ENCODE measurements around the gene CCDC85C. TPM values are rescaled to one million over a fixed set of nuclear protein-coding genes. Genes with fewer than 3 reads are reported as not detected.

The CCDC85C gene
- total RNA-seq, 1 experiment from 2014 or later, result 35.8 TPM

GRCh38 chr14:99515301-99516155 is 88.5 kb downstream of the CCDC85C start (continued):
- no peak for TF ChIP-seq PREB (CRISPR knock-in tag; IDR thresholded peaks at IDR 0.05; ENCODE audit: borderline replicate concordance)
- no peak for TF ChIP-seq ZNF317 (CRISPR knock-in tag; IDR thresholded peaks at IDR 0.05; ENCODE audit: borderline replicate concordance, low read depth)

- peak; percentile 7 for DNase-seq (ENCODE audit: low spot score)
- CTCF ChIA-PET, result no interaction called here
- TF ChIP-seq SOX15 (CRISPR knock-in tag; IDR thresholded peaks at IDR 0.05), result no peak
- TF ChIP-seq ZNF425 (CRISPR knock-in tag; conservative IDR thresholded peaks at IDR 0.05), result no peak
- TF ChIP-seq NR3C1 (CRISPR knock-in tag; conservative IDR thresholded peaks at IDR 0.05; ENCODE audit: low read depth), result no peak
- no peak for TF ChIP-seq ZNF423 (CRISPR knock-in tag; IDR thresholded peaks at IDR 0.05)
- no peak for TF ChIP-seq ERG (CRISPR knock-in tag; IDR thresholded peaks at IDR 0.05)
- TF ChIP-seq ATF3 (CRISPR knock-in tag; conservative IDR thresholded peaks at IDR 0.05), result no peak
- TF ChIP-seq MYBL2 (CRISPR knock-in tag; IDR thresholded peaks at IDR 0.05), result no peak
- no peak for TF ChIP-seq FOXP1 (CRISPR knock-in tag; IDR thresholded peaks at IDR 0.05; ENCODE audit: borderline replicate concordance)
- TF ChIP-seq NFYB (CRISPR knock-in tag; conservative IDR thresholded peaks at IDR 0.05; ENCODE audit: low read depth), result no peak
- TF ChIP-seq KAT7 (CRISPR knock-in tag; IDR thresholded peaks at IDR 0.05; ENCODE audit: borderline replicate concordance), result no peak
- TF ChIP-seq ZNF396 (CRISPR knock-in tag; IDR thresholded peaks at IDR 0.05; ENCODE audit: borderline replicate concordance), result no peak
- no peak for TF ChIP-seq ATF2 (CRISPR knock-in tag; IDR thresholded peaks at IDR 0.05; ENCODE audit: borderline replicate concordance, low read depth)
- TF ChIP-seq USF1 (CRISPR knock-in tag; IDR thresholded peaks at IDR 0.05), result no peak
- TF ChIP-seq IRF2 (CRISPR knock-in tag; IDR thresholded peaks at IDR 0.05; ENCODE audit: borderline replicate concordance, low read depth), result no peak
- TF ChIP-seq ZNF121 (CRISPR knock-in tag; IDR thresholded peaks at IDR 0.05), result no peak
- TF ChIP-seq CBFB (CRISPR knock-in tag; IDR thresholded peaks at IDR 0.05; ENCODE audit: low read depth), result no peak
- H3K4me3 Mint-ChIP-seq, result no peak overlapping the region
- no peaks in the 10 kb centered on the region for H3K36me3 Mint-ChIP-seq
- no peak overlapping the region for H3K27ac Mint-ChIP-seq
- H3K9me3 Mint-ChIP-seq, result no peaks in the 10 kb centered on the region
- H3K27me3 Mint-ChIP-seq (ENCODE audit: low read depth), result no peaks in the 10 kb centered on the region
- H3K4me1 Mint-ChIP-seq, result peaks cover 6% of the 10 kb centered on the region
- ATAC-seq, result no peak
- POLR2A ChIA-PET, result no interaction called here
These were observed 89.3 kb downstream of the CCDC85C start for GRCh38 chr14:99514552-99515300.
